Measurements from ENCODE around the gene NR6A1.

NR6A1 gene

GRCh38 chr9:124472770-124473169 lies 298.3 kb downstream of the NR6A1 start:
- no peak for DNase-seq (ENCODE audit: low read depth, low spot score)

- DNase-seq (ENCODE audit: low read depth, low spot score), result no peak
Measured at GRCh38 chr9:124471761-124472160, 299.4 kb downstream of the NR6A1 start.

GRCh38 chr9:124470726-124471125 lies 300.4 kb downstream of the NR6A1 start:
- DNase-seq (ENCODE audit: low read depth, low spot score), result no peak

GRCh38 chr9:124470306-124470705 lies 300.8 kb downstream of the NR6A1 start:
- no peak for DNase-seq (ENCODE audit: low read depth, low spot score)

GRCh38 chr9:124469011-124469832 lies 301.9 kb downstream of the NR6A1 start:
- no peak for DNase-seq (ENCODE audit: low read depth, low spot score)

GRCh38 chr9:124468061-124468740 lies 302.9 kb downstream of the NR6A1 start:
- DNase-seq (ENCODE audit: low read depth, low spot score), result no peak

- no peak for DNase-seq (ENCODE audit: low read depth, low spot score)
Measured at GRCh38 chr9:124467410-124468060, 303.6 kb downstream of the NR6A1 start.
